Esophagus muscularis mucosa (tissue), 4 donors: Measurements from ENCODE around the gene PCBP3. TPM values are rescaled to one million over a fixed set of nuclear protein-coding genes. Genes with fewer than 3 reads are reported as not detected.

Source experiments
- DNase-seq: peaks from one replicate; pipeline ENCODE4 v3.0.0-alpha.2; 2017; ENCODE audit errors: extremely low spot score
- H3K27ac ChIP-seq, 4 donors: fragments of 200-600 bp; sonication (generic); replicated peaks in 1 of 4; 1 replicate in 3 of 4; 2 replicates in 1 of 4; pipeline ENCODE4 v1.5.1; 2016 to 2019; ENCODE audit warnings: mild to moderate bottlenecking in 1 of 4
- H3K27me3 ChIP-seq, 4 donors: fragments of 200-600 bp; sonication (generic); one replicate each; pipeline versions ENCODE4 v1.5.1 to v1.6.0; 2016 to 2019
- H3K36me3 ChIP-seq, 4 donors: fragments of 200-600 bp; sonication (generic); one replicate each; pipeline ENCODE4 v1.5.1; 2016 to 2019
- H3K4me1 ChIP-seq, 4 donors: fragments of 200-600 bp; sonication (generic); one replicate each; pipeline ENCODE4 v1.5.1; 2016 to 2019
- H3K4me3 ChIP-seq, 4 donors: fragments of 200-600 bp; sonication (generic); 1 replicate in 2 of 4; 2 replicates in 2 of 4; pipeline ENCODE4 v1.5.1; 2016 to 2019; ENCODE audit warnings: mild to moderate bottlenecking in 4 of 4, moderate library complexity in 1 of 4
- H3K9me3 ChIP-seq, 4 donors: fragments of 200-600 bp; sonication (generic); 1 replicate in 3 of 4; 2 replicates in 1 of 4; pipeline ENCODE4 v1.5.1; 2016 to 2019
- CTCF ChIP-seq, 3 experiments: fragments of 200-600 bp in 2 of 3; fragments of 450-650 bp in 1 of 3; sonication (generic) in 2 of 3; IDR thresholded peaks; one replicate each; pipeline ENCODE4 v1.5.1; 2017 to 2019; ENCODE audit warnings: antibody characterized with exemption in 3 of 3, mild to moderate bottlenecking in 2 of 3, moderate library complexity in 1 of 3
- EP300 ChIP-seq: sonication (generic); formaldehyde crosslinking; IDR thresholded peaks from one replicate; pipeline ENCODE4 v1.6.1; 2017; ENCODE audit warnings: antibody characterized with exemption
- POLR2A ChIP-seq: fragments of 450-650 bp; IDR thresholded peaks from one replicate; pipeline ENCODE4 v1.6.1; 2017; ENCODE audit warnings: antibody characterized with exemption, moderate library complexity, mild to moderate bottlenecking, low read depth
- POLR2AphosphoS5 ChIP-seq, 2 donors: sonication (generic); formaldehyde crosslinking; IDR thresholded peaks; one replicate each; pipeline ENCODE4 v1.6.1; 2017; ENCODE audit warnings: antibody characterized with exemption in 2 of 2
- WGBS: methylation state at CpG from one replicate; pipeline ENCODE4 v1.1.5; 2018; 5-methylcytosine and 5-hydroxymethylcytosine counted together
- intact Hi-C: fragments of 100-400 bp; cut with DNase I; formaldehyde crosslinking; loops from one replicate; pipeline ENCODE4 v1.15.1; 2023
- total RNA-seq, 4 donors: library from RNA; depleted of rRNA; stranded (reverse); fragments of >200 nt; gene quantifications; one replicate each; pipeline versions ENCODE4 v1.1.0 to v1.2.1, GENCODE V29; 2016

The PCBP3 gene
- total RNA-seq, 4 donors from 2014 or later = 7.5 to 9.2 (median 8.1) TPM

GRCh38 chr21:45769294-45769693, 125.8 kb downstream of the PCBP3 start:
- TF ChIP-seq EP300 (no peak), POLR2A (no peak), CTCF (IDR thresholded peaks at IDR 0.05) (no peak), POLR2AphosphoS5 (IDR thresholded peaks at IDR 0.05) (no peak)
- 94% methylated on average over 9 of the region's 14 CpGs for WGBS
- H3K9me3 ChIP-seq = peaks cover 0 to 8% (median 0%) of the 10 kb centered on the region in 4 donors

GRCh38 chr21:45769896-45770295, 126.4 kb downstream of the PCBP3 start:
- Histone ChIP-seq H3K36me3 (no peaks in the 10 kb centered on the region), H3K4me3 (no peak overlapping the region), H3K9me3 (peaks cover 0 to 8% (median 0%) of the 10 kb centered on the region in 4 donors), H3K27me3 (no peaks in the 10 kb centered on the region), H3K27ac (no peak overlapping the region), H3K4me1 (peaks cover 0 to 5% (median 2%) of the 10 kb centered on the region in 4 donors)
- 92% methylated on average over 15 of the region's 16 CpGs for WGBS
- no peak for TF ChIP-seq EP300
- no peak for TF ChIP-seq CTCF (IDR thresholded peaks at IDR 0.05)
- no peak for TF ChIP-seq POLR2AphosphoS5 (IDR thresholded peaks at IDR 0.05)
- no peak for TF ChIP-seq POLR2A
- DNase-seq = no peak
- intact Hi-C loops = no loop called here

More at GRCh38 chr21:45769294-45769693, 125.8 kb downstream of the PCBP3 start:
- Histone ChIP-seq H3K27me3 (no peaks in the 10 kb centered on the region), H3K4me1 (peaks cover 0 to 5% (median 2%) of the 10 kb centered on the region in 4 donors), H3K4me3 (no peak overlapping the region), H3K27ac (no peak overlapping the region), H3K36me3 (no peaks in the 10 kb centered on the region)
- DNase-seq = no peak
- intact Hi-C loops = no loop called here

DNA sequence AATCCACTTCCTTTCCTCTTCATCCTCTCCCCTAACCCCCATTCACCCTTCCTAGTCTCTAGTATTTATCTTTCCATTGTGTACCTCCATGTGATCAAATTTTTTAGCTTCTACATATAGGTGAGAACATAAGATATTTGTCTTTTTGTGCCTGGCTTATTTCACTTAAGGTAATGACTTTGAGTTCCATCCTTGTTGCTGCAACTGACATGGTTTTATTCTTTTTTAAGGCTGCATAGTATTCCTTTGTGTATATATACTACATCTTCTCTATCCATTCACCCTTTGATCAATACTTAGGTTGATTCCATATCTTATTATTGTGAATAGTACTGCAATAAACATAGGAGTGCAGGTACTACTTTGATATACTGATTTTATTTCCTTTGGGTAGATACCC, 128.7 kb downstream of the PCBP3 start:
- no peak overlapping the region for H3K4me3 ChIP-seq
- H3K27ac ChIP-seq = no peak overlapping the region
- no peak for TF ChIP-seq POLR2AphosphoS5 (IDR thresholded peaks at IDR 0.05)
- TF ChIP-seq CTCF (IDR thresholded peaks at IDR 0.05) = no peak
- TF ChIP-seq POLR2A = no peak
- TF ChIP-seq EP300 = no peak
- no peaks in the 10 kb centered on the region for H3K27me3 ChIP-seq
- H3K36me3 ChIP-seq = no peaks in the 10 kb centered on the region
- intact Hi-C loops = no loop called here
- peaks cover 0 to 5% (median 2%) of the 10 kb centered on the region in 4 donors for H3K4me1 ChIP-seq
- peaks cover 0 to 15% (median 4%) of the 10 kb centered on the region in 4 donors for H3K9me3 ChIP-seq
- DNase-seq = no peak

DNA sequence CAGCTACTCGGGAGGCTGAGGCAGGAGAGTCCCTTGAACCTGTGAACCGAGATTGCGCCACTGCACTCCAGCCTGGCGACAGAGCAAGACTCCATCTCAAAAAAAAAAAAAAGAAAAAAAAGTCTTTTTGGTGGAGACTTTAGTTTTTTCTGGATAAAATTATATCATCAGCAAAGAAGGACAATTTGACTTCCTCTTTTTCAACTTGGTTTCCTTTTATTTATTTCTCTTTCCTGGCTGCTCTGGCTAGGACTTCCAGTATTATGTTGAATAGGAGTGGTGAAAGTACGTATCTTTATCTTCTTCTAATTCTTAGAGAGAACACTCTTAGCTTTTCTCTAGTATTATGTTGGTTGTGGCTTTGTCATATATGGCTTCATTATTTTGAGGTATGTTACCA, 130.8 kb downstream of the PCBP3 start:
- intact Hi-C loops = no loop called here
- 78% methylated on average over 5 of the region's 5 CpGs for WGBS

More for the DNA sequence above, 130.8 kb downstream of the PCBP3 start:
- Histone ChIP-seq H3K4me3 (no peak overlapping the region), H3K27ac (no peak overlapping the region), H3K9me3 (peaks cover 0 to 19% (median 9%) of the 10 kb centered on the region in 4 donors), H3K27me3 (no peaks in the 10 kb centered on the region), H3K36me3 (no peaks in the 10 kb centered on the region), H3K4me1 (no peaks in the 10 kb centered on the region)
- no peak for DNase-seq
- TF ChIP-seq EP300 (no peak), CTCF (IDR thresholded peaks at IDR 0.05) (no peak), POLR2AphosphoS5 (IDR thresholded peaks at IDR 0.05) (no peak), POLR2A (no peak)
